SK-N-SH (cell line): ENCODE results near the gene FARSA. TPM values are rescaled to one million over a fixed set of nuclear protein-coding genes. Genes with fewer than 3 reads are reported as not detected.

ENCODE experiments used
- CTCF ChIA-PET: fragments of 300-600, 350-600 bp; formaldehyde crosslinking; extraction: SDS; loops from one replicate; lab custom pipeline; 2021; lab: Yijun Ruan, JAX
- POLR2A ChIA-PET: fragments of 350-600 bp; sonication (Branson Sonifier 250); formaldehyde crosslinking; extraction: SDS; loops from one replicate; lab custom pipeline; 2020; ENCODE audit warnings: antibody characterized with exemption, inconsistent platforms; lab: Yijun Ruan, JAX
- DNase-seq: peaks from one replicate; pipeline ENCODE4 v3.0.0; 2012
- H2AFZ ChIP-seq: fragments of 200-600 bp; sonication (generic); 2 replicates; pipeline ENCODE4 v1.8.1; 2016; ENCODE audit warnings: antibody characterized with exemption, mild to moderate bottlenecking, low read depth
- H3F3A ChIP-seq: fragments of 200-600 bp; sonication (generic); replicated peaks from 2 replicates; pipeline ENCODE3; 2016; ENCODE audit warnings: antibody characterized with exemption, mild to moderate bottlenecking; ENCODE audit not compliant: insufficient read depth
- H3K27ac ChIP-seq, 2 experiments: fragments of 200-500 bp in 1 of 2; fragments of 200-600 bp in 1 of 2; sonication (Bioruptor generic) in 1 of 2; sonication (generic), shearing (Covaris generic) in 1 of 2; 2 replicates each; pipeline versions ENCODE4 v1.5.1 to v1.6.1; 2014 to 2016; ENCODE audit warnings: low read depth in 2 of 2, inconsistent platforms in 1 of 2, low read length in 1 of 2, mild to moderate bottlenecking in 1 of 2, mixed read lengths in 1 of 2
- H3K27me3 ChIP-seq: fragments of 200-600 bp; sonication (generic), shearing (Covaris generic); 2 replicates; pipeline ENCODE4 v1.6.1; 2016; ENCODE audit warnings: mixed run types; ENCODE audit not compliant: insufficient read depth
- H3K36me3 ChIP-seq, 2 experiments: fragments of 200-500 bp in 1 of 2; fragments of 200-600 bp in 1 of 2; sonication (Bioruptor generic) in 1 of 2; sonication (generic) in 1 of 2; replicated peaks in 1 of 2; 2 replicates each; pipeline versions ENCODE3 to v1.5.1; 2014 to 2016; ENCODE audit warnings: low read length in 1 of 2, mild to moderate bottlenecking in 1 of 2; ENCODE audit not compliant: insufficient read depth in 2 of 2, control insufficient read depth in 1 of 2
- H3K4me1 ChIP-seq, 2 experiments: fragments of 200-500 bp in 1 of 2; fragments of 200-600 bp in 1 of 2; sonication (Bioruptor generic) in 1 of 2; sonication (generic), shearing (Covaris generic) in 1 of 2; 2 replicates each; pipeline versions ENCODE4 v1.5.1 to v1.6.1; 2014 to 2016; ENCODE audit warnings: low read depth in 1 of 2, low read length in 1 of 2, mixed run types in 1 of 2; ENCODE audit not compliant: insufficient read depth in 2 of 2, control insufficient read depth in 1 of 2
- H3K4me2 ChIP-seq: fragments of 200-600 bp; sonication (generic), shearing (Covaris generic); 2 replicates; pipeline ENCODE4 v1.6.1; 2017; ENCODE audit warnings: mixed run types
- H3K4me3 ChIP-seq, 2 experiments: fragments of 200-500 bp in 1 of 2; fragments of 200-600 bp in 1 of 2; sonication (Bioruptor generic) in 1 of 2; sonication (generic), shearing (Covaris generic) in 1 of 2; 2 replicates each; pipeline versions ENCODE4 v1.5.1 to v1.8.1; 2014 to 2016; ENCODE audit warnings: low read depth in 2 of 2, inconsistent platforms in 1 of 2, low read length in 1 of 2, mild to moderate bottlenecking in 1 of 2, mixed read lengths in 1 of 2, moderate library complexity in 1 of 2
- H3K79me2 ChIP-seq: fragments of 200-600 bp; sonication (generic); 2 replicates; pipeline ENCODE4 v1.8.1; 2017; ENCODE audit warnings: mild to moderate bottlenecking; ENCODE audit not compliant: insufficient read depth
- H3K9ac ChIP-seq: fragments of 200-600 bp; sonication (generic); 2 replicates; pipeline ENCODE4 v1.6.1; 2017; ENCODE audit warnings: mixed run types
- H3K9me2 ChIP-seq: fragments of 200-600 bp; sonication (generic); 2 replicates; pipeline ENCODE4 v1.6.1; 2017; ENCODE audit warnings: mixed run types
- H3K9me3 ChIP-seq: fragments of 200-600 bp; sonication (generic); 2 replicates; pipeline ENCODE4 v1.6.1; 2017; ENCODE audit warnings: mixed run types, mild to moderate bottlenecking, moderate library complexity
- H4K20me1 ChIP-seq: fragments of 200-600 bp; sonication (generic); 2 replicates; pipeline ENCODE4 v1.6.1; 2017; ENCODE audit warnings: mild to moderate bottlenecking, mixed run types; ENCODE audit not compliant: insufficient read depth
- CTCF ChIP-seq: fragments of 200-600 bp; sonication (generic); IDR thresholded peaks from 2 replicates; pipeline ENCODE4 v1.6.1; 2017; ENCODE audit warnings: antibody characterized with exemption, mild to moderate bottlenecking, moderate library complexity
- EZH2phosphoT487 ChIP-seq: fragments of 200-600 bp; sonication (generic); IDR thresholded peaks from 2 replicates; pipeline ENCODE4 v1.6.1; 2017; ENCODE audit warnings: low read depth, mixed run types, mild to moderate bottlenecking, antibody characterized with exemption, moderate library complexity, borderline replicate concordance
- FOSL2 ChIP-seq: IDR thresholded peaks from 2 replicates; pipeline ENCODE4 v1.4.0; 2012; ENCODE audit warnings: low read depth, mild to moderate bottlenecking, moderate library complexity, borderline replicate concordance
- FOXJ3 ChIP-seq: sonication (generic); formaldehyde crosslinking; IDR thresholded peaks from 2 replicates; pipeline ENCODE4 v1.5.1; 2020; ENCODE audit warnings: mild to moderate bottlenecking, missing genetic modification reagents
- GATA2 ChIP-seq: sonication (generic); formaldehyde crosslinking; IDR thresholded peaks from 2 replicates; pipeline ENCODE4 v1.5.0; 2020; ENCODE audit warnings: mild to moderate bottlenecking, missing genetic modification reagents
- JUND ChIP-seq: IDR thresholded peaks from 2 replicates; pipeline ENCODE4 v1.4.0; 2012
- MAX ChIP-seq: IDR thresholded peaks from 2 replicates; pipeline ENCODE4 v1.4.0; 2012; ENCODE audit warnings: low read depth
- MXI1 ChIP-seq: IDR thresholded peaks from 2 replicates; pipeline ENCODE4 v1.6.1; 2012; ENCODE audit warnings: mild to moderate bottlenecking, low read depth, low read length, improper control_type of control experiment
- PBX3 ChIP-seq: IDR thresholded peaks from 2 replicates; pipeline ENCODE4; 2012
- POLR2AphosphoS5 ChIP-seq: IDR thresholded peaks from 2 replicates; pipeline ENCODE4 v1.6.1; 2012; ENCODE audit warnings: low read depth, low read length
- REST ChIP-seq: IDR thresholded peaks from 2 replicates; pipeline ENCODE4 v1.6.1; 2012; ENCODE audit warnings: mild to moderate bottlenecking, low read depth, low read length, moderate library complexity
- RFX5 ChIP-seq: IDR thresholded peaks from 2 replicates; pipeline ENCODE4 v1.6.1; 2012; ENCODE audit warnings: mild to moderate bottlenecking, improper control_type of control experiment, low read length
- SIN3A ChIP-seq: IDR thresholded peaks from 2 replicates; pipeline ENCODE4 v1.6.1; 2012; ENCODE audit warnings: low read depth, mild to moderate bottlenecking, low read length, moderate library complexity, borderline replicate concordance
- YY1 ChIP-seq: IDR thresholded peaks from 2 replicates; pipeline ENCODE4 v1.4.0; 2012; ENCODE audit warnings: low read depth, mild to moderate bottlenecking
- WGBS: methylation state at CpG from one replicate; pipeline ENCODE4 v1.1.6; 2017; ENCODE audit warnings: low lambda C conversion rate; 5-methylcytosine and 5-hydroxymethylcytosine counted together
- polyA plus RNA-seq, 3 experiments: library from polyadenylated mRNA; depleted of rRNA; stranded (reverse); fragments of >200 nt; gene quantifications; 2 replicates each; pipeline ENCODE4 v1.2.3, GENCODE V29; 2012

The FARSA gene
- polyA plus RNA-seq, 1 of the 3 experiments (the other 2 are of a cell fraction): 170 TPM

GRCh38 chr19:12930002-12930645 is 3.4 kb downstream of the FARSA start (continued):
- no peak for TF ChIP-seq CTCF
- no peak for TF ChIP-seq JUND
- TF ChIP-seq SIN3A: no peak
- no peak for TF ChIP-seq POLR2AphosphoS5
- TF ChIP-seq MXI1: no peak
- TF ChIP-seq FOSL2: no peak
- TF ChIP-seq GATA2 (CRISPR knock-in tag): no peak

- Histone ChIP-seq H3F3A (peaks cover 21% of the 10 kb centered on the region), H3K9me2 (no peaks in the 10 kb centered on the region), H4K20me1 (no peaks in the 10 kb centered on the region), H3K4me2 (no peak overlapping the region), H3K79me2 (peaks cover 8% of the 10 kb centered on the region; the same call in 1 of the 2 replicates), H3K4me3 (no peak overlapping the region), H3K27ac (no peak overlapping the region), H3K9ac (no peak overlapping the region), H3K27me3 (no peaks in the 10 kb centered on the region), H3K36me3 (peaks cover 27 to 49% of the 10 kb centered on the region in 2 experiments), H2AFZ (no peak overlapping the region), H3K4me1 (no peaks in the 10 kb centered on the region), H3K9me3 (no peaks in the 10 kb centered on the region)
- TF ChIP-seq YY1 (no peak), GATA2 (CRISPR knock-in tag) (no peak), POLR2AphosphoS5 (no peak), MXI1 (no peak)
- no peak for DNase-seq
- ChIA-PET CTCF (interaction anchor here (0.7 to 1.3 kb wide), 4 partner anchors 10 to 77 kb away, joined by 3 to 4 read pairs (median 3); no protein-coding TSS in a partner anchor), POLR2A (interaction anchor here (1.0 kb wide), 1 partner anchor 9 kb away, joined by 3 read pairs; the partner anchor contains the start of gene FARSA)
- 91% methylated on average over 20 of the region's 29 CpGs for WGBS
These were observed 8.7 kb downstream of the FARSA start for GRCh38 chr19:12924621-12925310.

GRCh38 chr19:12922959-12923358 is 10.6 kb downstream of the FARSA start:
- TF ChIP-seq MAX: no peak
- TF ChIP-seq SIN3A: no peak
- no peak for TF ChIP-seq EZH2phosphoT487
- no peak for TF ChIP-seq REST
- no peak for TF ChIP-seq RFX5
- no peak for TF ChIP-seq PBX3
- TF ChIP-seq FOXJ3: no peak
- no peaks in the 10 kb centered on the region for H3K9me2 ChIP-seq
- ChIA-PET POLR2A (no interaction called here), CTCF (interaction anchor here (1.2 kb wide), 1 partner anchor 10 kb away, joined by 5 read pairs; no protein-coding TSS in a partner anchor)
- no peaks in the 10 kb centered on the region for H3K27me3 ChIP-seq
- no peak overlapping the region for H3K4me2 ChIP-seq
- WGBS: 94% methylated on average over 4 of the region's 4 CpGs
- no peak overlapping the region for H3K4me3 ChIP-seq
- H2AFZ ChIP-seq: no peak overlapping the region
- H4K20me1 ChIP-seq: no peaks in the 10 kb centered on the region
- peaks cover 0 to 2% of the 10 kb centered on the region in 2 experiments; a peak in 1 of 4 replicates for H3K4me1 ChIP-seq
- H3K36me3 ChIP-seq: peaks cover 27 to 34% of the 10 kb centered on the region in 2 experiments
- H3K27ac ChIP-seq: no peak overlapping the region
- no peak for DNase-seq
- peaks cover 26% of the 10 kb centered on the region for H3F3A ChIP-seq
- no peak overlapping the region for H3K9ac ChIP-seq
- no peaks in the 10 kb centered on the region for H3K79me2 ChIP-seq
- H3K9me3 ChIP-seq: no peaks in the 10 kb centered on the region
